H9 (cell line): ENCODE data around the gene SYT17. TPM values are rescaled to one million over a fixed set of nuclear protein-coding genes. Genes with fewer than 3 reads are reported as not detected.

ENCODE experiments used
- DNase-seq: peaks from one replicate; pipeline ENCODE4 v3.0.0-alpha.2; 2017
- H2AFZ ChIP-seq: one replicate; pipeline ENCODE4 v1.6.1; 2013; ENCODE audit warnings: mild to moderate bottlenecking, low read length, control low read depth, moderate library complexity
- H2AK5ac ChIP-seq: 2 replicates; pipeline ENCODE4 v1.6.1; 2013; ENCODE audit warnings: low read length, control low read depth, mixed read lengths; ENCODE audit not compliant: insufficient read length
- H2BK120ac ChIP-seq: one replicate; pipeline ENCODE4 v1.6.1; 2013; ENCODE audit warnings: low read depth, mild to moderate bottlenecking, low read length, control low read depth, inconsistent platforms; ENCODE audit not compliant: poor library complexity, severe bottlenecking
- H2BK12ac ChIP-seq: 2 replicates; pipeline ENCODE4 v1.6.1; 2013; ENCODE audit warnings: low read length, control low read depth, mixed read lengths, low read depth; ENCODE audit not compliant: insufficient read length
- H2BK15ac ChIP-seq: 2 replicates; pipeline ENCODE4 v1.6.1; 2013; ENCODE audit warnings: low read depth, low read length, control low read depth
- H2BK20ac ChIP-seq: one replicate; pipeline ENCODE4 v1.6.1; 2013; ENCODE audit warnings: low read depth, mild to moderate bottlenecking, low read length, control low read depth, inconsistent platforms; ENCODE audit not compliant: poor library complexity, severe bottlenecking
- H2BK5ac ChIP-seq: 2 replicates; pipeline ENCODE4 v1.6.1; 2013; ENCODE audit warnings: low read length, control low read depth, mixed read lengths; ENCODE audit not compliant: insufficient read length
- H3K14ac ChIP-seq: 2 replicates; pipeline ENCODE4 v1.6.1; 2013; ENCODE audit warnings: low read length, control low read depth; ENCODE audit not compliant: insufficient read depth
- H3K18ac ChIP-seq: 2 replicates; pipeline ENCODE4 v1.6.1; 2013; ENCODE audit warnings: low read depth, mild to moderate bottlenecking, mixed read lengths, low read length, control low read depth; ENCODE audit not compliant: insufficient read length
- H3K23ac ChIP-seq: 2 replicates; pipeline ENCODE4 v1.6.1; 2013; ENCODE audit warnings: low read length, control low read depth, mixed read lengths, low read depth; ENCODE audit not compliant: insufficient read length
- H3K23me2 ChIP-seq: 2 replicates; pipeline ENCODE4 v1.6.1; 2013; ENCODE audit warnings: low read depth, mild to moderate bottlenecking, mixed read lengths, low read length, control low read depth; ENCODE audit not compliant: insufficient read length, poor library complexity, severe bottlenecking
- H3K27ac ChIP-seq: 2 replicates; pipeline ENCODE4 v1.5.1; 2013; ENCODE audit warnings: low read length, control low read depth, mixed read lengths, low read depth; ENCODE audit not compliant: insufficient read length
- H3K27me3 ChIP-seq: 2 replicates; pipeline ENCODE4 v1.6.1; 2013; ENCODE audit warnings: low read length, control low read depth, inconsistent platforms; ENCODE audit not compliant: insufficient read depth
- H3K4ac ChIP-seq: 2 replicates; pipeline ENCODE4 v1.6.1; 2013; ENCODE audit warnings: low read depth, mild to moderate bottlenecking, control low read depth, inconsistent platforms, low read length, moderate library complexity
- H3K4me1 ChIP-seq: 2 replicates; pipeline ENCODE4 v1.6.1; 2013; ENCODE audit warnings: low read length, control low read depth, inconsistent platforms; ENCODE audit not compliant: insufficient read depth
- H3K4me2 ChIP-seq: 2 replicates; pipeline ENCODE4 v1.6.1; 2013; ENCODE audit warnings: low read length, control low read depth, mixed read lengths; ENCODE audit not compliant: insufficient read length, insufficient read depth
- H3K56ac ChIP-seq: 2 replicates; pipeline ENCODE4 v1.6.1; 2013; ENCODE audit warnings: low read depth, mild to moderate bottlenecking, mixed read lengths, low read length, control low read depth; ENCODE audit not compliant: insufficient read length
- H3K79me1 ChIP-seq: 2 replicates; pipeline ENCODE4 v1.6.1; 2013; ENCODE audit warnings: low read depth, mild to moderate bottlenecking, moderate library complexity, low read length, control low read depth, inconsistent platforms; ENCODE audit not compliant: insufficient read depth, poor library complexity, severe bottlenecking
- H3K79me2 ChIP-seq: 2 replicates; pipeline ENCODE4 v1.6.1; 2013; ENCODE audit warnings: low read length, control low read depth, inconsistent platforms; ENCODE audit not compliant: insufficient read depth
- H3K9ac ChIP-seq: 2 replicates; pipeline ENCODE4 v1.6.1; 2013; ENCODE audit warnings: low read length, control low read depth, mixed read lengths; ENCODE audit not compliant: insufficient read length; ENCODE audit errors: extremely low read depth
- H3K9me3 ChIP-seq: one replicate; pipeline ENCODE4 v1.6.1; 2013; ENCODE audit warnings: low read depth, low read length, inconsistent platforms; ENCODE audit not compliant: control insufficient read depth
- H3T11ph ChIP-seq: one replicate; pipeline ENCODE4 v1.6.1; 2013; ENCODE audit warnings: mild to moderate bottlenecking, low read length, control low read depth, inconsistent platforms
- H4K20me1 ChIP-seq: one replicate; pipeline ENCODE4 v1.6.1; 2013; ENCODE audit not compliant: control insufficient read depth, insufficient read length, insufficient read depth
- H4K5ac ChIP-seq: 2 replicates; pipeline ENCODE4 v1.6.1; 2013; ENCODE audit warnings: low read depth, mild to moderate bottlenecking, mixed read lengths, low read length, control low read depth; ENCODE audit not compliant: insufficient read length
- H4K8ac ChIP-seq: replicated peaks from 2 replicates; pipeline ENCODE4 v1.6.1; 2013; ENCODE audit warnings: low read length, control low read depth, mixed read lengths, low read depth; ENCODE audit not compliant: insufficient read length
- H4K91ac ChIP-seq: 2 replicates; pipeline ENCODE4 v1.6.1; 2013; ENCODE audit warnings: low read depth, mild to moderate bottlenecking, moderate library complexity, mixed read lengths, low read length, control low read depth; ENCODE audit not compliant: insufficient read length
- H3K27ac Mint-ChIP-seq, 3 experiments: 2 replicates in 2 of 3; 3 replicates in 1 of 3; pipeline ENCODE4 v1.8.0; 2020 to 2021; ENCODE audit warnings: mixed read lengths in 3 of 3, mild to moderate bottlenecking in 1 of 3, moderate library complexity in 1 of 3
- H3K27me3 Mint-ChIP-seq: 2 replicates; pipeline ENCODE4 v1.8.0; 2021; ENCODE audit warnings: low read depth, mild to moderate bottlenecking, moderate library complexity, mixed read lengths
- H3K36me3 Mint-ChIP-seq, 3 experiments: 2 replicates in 2 of 3; 3 replicates in 1 of 3; pipeline ENCODE4 v1.8.0; 2020 to 2021; ENCODE audit warnings: low read depth in 3 of 3, mixed read lengths in 3 of 3; ENCODE audit not compliant: insufficient read depth in 1 of 3
- H3K4me1 Mint-ChIP-seq, 2 experiments: 2 replicates each; pipeline ENCODE4 v1.8.0; 2020; ENCODE audit warnings: mixed read lengths in 2 of 2
- H3K4me3 Mint-ChIP-seq, 2 experiments: 2 replicates in 1 of 2; 3 replicates in 1 of 2; pipeline ENCODE4 v1.8.0; 2020 to 2021; ENCODE audit warnings: mild to moderate bottlenecking in 2 of 2, mixed read lengths in 2 of 2, moderate library complexity in 1 of 2
- H3K9me3 Mint-ChIP-seq, 2 experiments: 2 replicates in 1 of 2; 3 replicates in 1 of 2; pipeline ENCODE4 v1.8.0; 2020; ENCODE audit warnings: mild to moderate bottlenecking in 2 of 2, mixed read lengths in 2 of 2, moderate library complexity in 1 of 2
- CTCF ChIP-seq: fragments of 200-600 bp; sonication (generic); conservative IDR thresholded peaks from 3 replicates; pipeline ENCODE4 v1.8.0; 2021; ENCODE audit warnings: antibody characterized with exemption, mild to moderate bottlenecking
- WGBS: extraction: QIAGEN DNeasy Blood & Tissue Kit; methylation state at CpG from one replicate; pipeline ENCODE4 v1.1.7; 2013; ENCODE audit warnings: missing lambda C conversion rate, low lambda C conversion rate, mixed read lengths; ENCODE audit not compliant: insufficient read length; ENCODE audit errors: extremely low coverage; 5-methylcytosine and 5-hydroxymethylcytosine counted together
- total RNA-seq: library from RNA; stranded (reverse); gene quantifications from 2 replicates; pipeline ENCODE4 v1.2.1, GENCODE V29; 2021

The SYT17 gene
- total RNA-seq, 1 experiment from 2014 or later, result 3.0 TPM

DNA sequence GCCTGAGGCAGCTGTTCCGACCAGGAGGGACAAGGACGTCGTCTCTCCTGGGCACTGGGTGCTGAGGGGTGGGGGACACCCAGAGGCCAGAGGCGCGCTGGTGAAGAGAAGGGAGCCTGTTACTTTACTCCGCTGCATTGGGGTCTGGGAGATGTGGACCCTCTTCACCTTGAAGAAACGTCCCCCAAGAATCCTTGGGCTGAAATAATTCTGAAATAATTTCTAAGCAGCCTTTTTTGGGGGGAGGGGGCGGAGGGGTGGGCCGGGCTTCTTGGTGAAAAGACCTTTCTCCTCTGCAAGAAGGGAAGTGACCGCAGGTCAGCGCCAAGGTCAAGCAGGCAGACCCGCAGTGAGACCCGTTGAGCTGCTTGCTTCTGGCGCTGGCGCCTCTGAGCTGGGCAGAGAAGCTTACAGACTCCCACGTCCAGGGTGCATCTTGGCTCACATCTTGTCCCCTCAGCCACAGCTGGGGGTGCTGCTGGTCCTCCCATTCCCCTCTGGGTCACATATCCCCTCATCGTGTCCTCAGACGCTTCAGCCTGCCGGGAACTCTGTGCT is 1.1 kb downstream of the SYT17 start:
- no peak overlapping the region for H2AFZ ChIP-seq
- H3K23me2 ChIP-seq, result peaks cover 12% of the 10 kb centered on the region
- no CpG with 5 or more reads among the region's 19 CpGs for WGBS
- H3K9me3 ChIP-seq, result no peaks in the 10 kb centered on the region
- no peak overlapping the region for H3K56ac ChIP-seq
- H2BK120ac ChIP-seq, result no peak overlapping the region
- H4K8ac ChIP-seq, result no peak overlapping the region
- TF ChIP-seq CTCF, result no peak
- no peak overlapping the region for H4K5ac ChIP-seq
- H3K23ac ChIP-seq, result no peak overlapping the region
- H2AK5ac ChIP-seq, result no peak overlapping the region
- H2BK12ac ChIP-seq, result no peak overlapping the region
- no peak overlapping the region for H3T11ph ChIP-seq
- H3K27ac ChIP-seq, result no peak overlapping the region
- no peaks in the 10 kb centered on the region for H3K79me1 ChIP-seq
- H3K18ac ChIP-seq, result no peak overlapping the region
- H3K4me2 ChIP-seq, result peak overlapping the region; percentile 60
- H3K4ac ChIP-seq, result no peak overlapping the region
- no peaks in the 10 kb centered on the region for H4K20me1 ChIP-seq
- H3K79me2 ChIP-seq, result no peaks in the 10 kb centered on the region
- no peak overlapping the region for H3K14ac ChIP-seq
- no peaks in the 10 kb centered on the region for H3K4me1 ChIP-seq
- Mint-ChIP-seq H3K9me3 (no peaks in the 10 kb centered on the region), H3K27ac (no peak overlapping the region), H3K27me3 (peaks cover 30% of the 10 kb centered on the region), H3K36me3 (no peaks in the 10 kb centered on the region), H3K4me1 (peaks cover 4 to 6% of the 10 kb centered on the region in 2 experiments), H3K4me3 (peak overlapping the region; percentile 56 to 71)
- no peak overlapping the region for H4K91ac ChIP-seq
- no peak overlapping the region for H3K9ac ChIP-seq
- peaks cover 6% of the 10 kb centered on the region; the same call in 1 of the 2 replicates for H3K27me3 ChIP-seq
- DNase-seq, result no peak
- no peak overlapping the region for H2BK5ac ChIP-seq
- H2BK15ac ChIP-seq, result no peak overlapping the region
- H2BK20ac ChIP-seq, result no peak overlapping the region
